Activated CD8-positive, alpha-beta memory T cell treated with anti-CD3 and anti-CD28 coated beads, Interleukin-2, amount 50 U/mL, for 1 hour (primary cell): ENCODE data around the gene VEZF1.

Experiments
- DNase-seq: peaks from one replicate; pipeline ENCODE4 v3.0.0-alpha.2; 2020; ENCODE audit errors: extremely low read depth

The VEZF1 gene

DNA sequence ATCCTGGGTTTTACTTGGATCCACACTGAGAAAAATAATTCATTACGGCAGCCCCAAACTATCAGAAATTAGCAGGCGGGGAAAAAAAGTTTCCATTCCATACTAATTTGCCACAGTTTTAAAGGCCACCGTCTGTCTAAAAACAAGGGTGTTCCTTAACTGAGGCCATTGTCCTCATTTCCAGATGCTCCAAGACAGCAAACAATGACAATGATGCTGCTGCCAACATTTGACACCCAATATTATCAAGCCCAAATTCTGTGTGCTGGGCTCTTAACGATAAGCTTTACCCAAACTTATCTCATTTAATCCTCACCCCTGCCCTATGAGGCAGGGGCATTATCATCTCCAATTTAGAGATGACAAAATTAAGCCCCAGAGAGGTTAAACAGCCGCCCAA lies 59.1 kb downstream of the VEZF1 start:
- DNase-seq = no peak

DNA sequence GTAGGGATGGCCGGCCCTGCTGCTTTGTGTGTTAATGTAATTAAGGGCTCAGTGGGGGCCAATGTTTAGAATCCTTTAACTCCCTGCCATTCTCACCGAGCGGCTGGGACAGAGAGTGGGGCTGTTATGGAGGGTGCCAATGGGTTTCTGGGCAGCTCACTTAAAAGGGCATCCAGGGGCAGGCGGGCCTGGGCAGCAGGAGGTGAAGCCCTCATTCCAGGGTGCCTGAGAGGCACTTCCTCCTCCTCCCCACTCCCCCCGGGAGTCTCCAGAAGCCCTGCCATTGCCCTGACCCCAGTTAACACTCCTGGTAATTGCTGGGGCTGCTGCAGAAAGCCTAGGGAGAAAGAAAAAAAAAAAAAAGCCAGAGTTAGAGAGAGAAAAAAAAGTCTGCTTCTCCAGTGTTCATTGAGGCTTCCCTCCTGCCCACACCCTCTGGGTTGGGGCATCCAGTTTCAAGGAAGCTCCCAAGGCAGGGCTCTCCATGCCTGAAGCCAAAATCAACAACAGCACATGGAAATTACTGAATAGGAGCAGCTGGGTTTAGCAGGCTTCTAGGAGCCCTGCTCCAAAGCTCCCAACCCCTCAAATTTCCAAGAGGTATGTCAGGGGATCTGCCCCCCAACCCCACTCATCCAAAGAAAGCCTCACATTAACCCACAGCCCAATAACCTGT lies 60.9 kb downstream of the VEZF1 start:
- no peak for DNase-seq

DNA sequence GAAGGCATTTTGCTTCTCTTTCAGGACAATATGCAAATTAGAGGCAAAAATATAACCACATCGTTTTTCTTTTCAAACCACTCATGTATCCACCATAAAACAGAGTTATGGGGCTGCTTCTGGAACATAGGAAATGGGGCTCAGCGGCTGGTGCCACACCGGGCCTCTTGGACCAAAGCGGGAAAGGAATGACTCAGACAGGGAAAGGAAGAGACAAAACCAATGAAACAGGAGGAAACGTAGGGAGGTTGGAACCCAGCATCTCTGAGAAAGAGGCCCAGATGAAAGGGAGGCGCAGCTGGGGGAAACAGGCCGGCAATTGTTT lies 61.4 kb downstream of the VEZF1 start:
- DNase-seq = no peak

DNA sequence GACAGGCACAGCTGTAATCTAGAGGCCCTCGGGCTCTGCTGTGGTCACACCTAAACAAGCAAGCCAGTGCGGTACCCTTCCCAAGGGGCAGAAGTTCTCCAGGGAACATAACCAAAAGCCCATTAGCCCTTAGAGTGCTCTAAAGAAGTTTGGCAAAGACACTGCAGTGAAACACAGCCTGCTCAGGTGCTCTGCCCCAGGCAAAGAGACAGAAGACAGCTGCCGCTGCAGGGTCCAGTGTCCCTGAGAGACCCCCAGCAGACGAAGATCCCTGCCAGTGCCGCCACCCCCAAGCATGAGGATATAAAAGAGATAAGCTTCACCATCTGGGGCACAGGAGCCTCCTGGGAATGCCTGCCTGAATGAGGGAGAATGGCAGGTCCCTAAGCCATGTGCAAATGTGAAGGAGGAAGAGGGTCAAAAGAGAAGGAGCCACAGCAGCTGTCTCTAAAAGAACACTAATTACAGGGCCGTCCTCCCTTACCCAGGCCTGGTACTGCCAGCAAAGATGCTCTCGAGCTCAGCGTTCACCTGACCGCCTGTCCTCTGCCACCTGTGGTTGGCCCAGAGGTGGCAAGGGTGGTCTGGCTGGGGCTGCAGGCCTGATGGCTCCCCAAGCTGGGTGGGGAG lies 62.6 kb downstream of the VEZF1 start:
- no peak for DNase-seq

DNA sequence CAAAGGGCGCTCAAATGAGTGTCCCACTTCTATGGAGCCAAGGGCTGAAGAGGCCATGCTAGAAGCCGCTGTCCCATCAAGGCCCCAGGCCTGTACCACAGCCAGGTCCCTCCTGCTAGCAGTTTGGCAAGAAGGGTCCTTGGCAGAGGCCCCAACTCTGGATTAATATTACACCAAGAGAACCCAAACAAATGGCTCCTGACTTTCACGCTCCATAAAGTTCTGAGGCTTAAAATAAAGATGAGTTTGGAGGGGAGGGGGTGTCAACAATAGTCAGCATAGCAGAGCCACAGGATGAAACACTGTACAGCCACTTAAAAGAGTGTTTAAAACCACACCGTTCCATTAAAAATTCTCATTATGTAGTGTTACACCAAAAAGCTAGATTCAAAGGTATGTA lies 63.4 kb downstream of the VEZF1 start:
- DNase-seq = no peak
